Peyer's patch (tissue), 4 donors: Measurements from ENCODE around the gene CDS2. TPM values are rescaled to one million over a fixed set of nuclear protein-coding genes. Genes with fewer than 3 reads are reported as not detected.

ENCODE experiments used
- DNase-seq, 3 donors: peaks; one replicate each; pipeline ENCODE4 v3.0.0-alpha.2; 2017 to 2019
- H3K27ac ChIP-seq, 4 donors: fragments of 200-600 bp; sonication (generic); one replicate each; pipeline ENCODE4 v1.5.1; 2016 to 2019
- H3K27me3 ChIP-seq, 2 donors: fragments of 200-600 bp; sonication (generic); one replicate each; pipeline ENCODE4 v1.5.1; 2019
- H3K36me3 ChIP-seq, 3 donors: fragments of 200-600 bp; sonication (generic); one replicate each; pipeline ENCODE4 v1.5.1; 2016 to 2019
- H3K4me1 ChIP-seq, 4 donors: fragments of 200-600 bp; sonication (generic); one replicate each; pipeline ENCODE4 v1.5.1; 2016 to 2019
- H3K4me3 ChIP-seq, 4 donors: fragments of 200-600 bp; sonication (generic); 1 replicate in 3 of 4; 2 replicates in 1 of 4; pipeline ENCODE4 v1.5.1; 2016 to 2019; ENCODE audit warnings: mild to moderate bottlenecking in 1 of 4
- H3K9me3 ChIP-seq, 4 donors: fragments of 200-600 bp; sonication (generic); one replicate each; pipeline ENCODE4 v1.5.1; 2016 to 2019; ENCODE audit warnings: mild to moderate bottlenecking in 1 of 4
- CTCF ChIP-seq, 6 experiments: fragments of 450-650 bp in 4 of 6; fragments of 200-600 bp in 2 of 6; sonication (generic) in 1 of 6; IDR thresholded peaks; one replicate each; pipeline ENCODE4 v1.5.1; 2017 to 2019; ENCODE audit warnings: antibody characterized with exemption in 6 of 6, mild to moderate bottlenecking in 3 of 6, moderate library complexity in 1 of 6
- POLR2A ChIP-seq, 2 donors: fragments of 450-650 bp; IDR thresholded peaks; one replicate each; pipeline ENCODE4 v1.5.1; 2017; ENCODE audit warnings: antibody characterized with exemption in 2 of 2, mild to moderate bottlenecking in 2 of 2, moderate library complexity in 2 of 2
- total RNA-seq, 4 donors: library from RNA; depleted of rRNA; stranded (reverse); fragments of >200 nt; gene quantifications; one replicate each; pipeline ENCODE4 v1.1.0, GENCODE V29; 2016

Gene CDS2
- total RNA-seq, 4 donors from 2014 or later = 18.2 to 24.6 (median 22.2) TPM

- Histone ChIP-seq H3K9me3 (no peaks in the 10 kb centered on the region), H3K27ac (peak overlapping the region; percentile 93 to 98 (median 98)), H3K4me3 (peak overlapping the region; percentile 71 to 84 (median 78)), H3K36me3 (peaks cover 0 to 47% (median 0%) of the 10 kb centered on the region in 3 donors), H3K4me1 (peaks cover 0 to 36% (median 10%) of the 10 kb centered on the region in 4 donors), H3K27me3 (no peaks in the 10 kb centered on the region)
- DNase-seq = no peak
- no peak for TF ChIP-seq POLR2A (IDR thresholded peaks at IDR 0.05)
- no peak for TF ChIP-seq CTCF (IDR thresholded peaks at IDR 0.05)
These were observed 13.2 kb upstream of the CDS2 start for GRCh38 chr20:5113615-5113986.

DNA sequence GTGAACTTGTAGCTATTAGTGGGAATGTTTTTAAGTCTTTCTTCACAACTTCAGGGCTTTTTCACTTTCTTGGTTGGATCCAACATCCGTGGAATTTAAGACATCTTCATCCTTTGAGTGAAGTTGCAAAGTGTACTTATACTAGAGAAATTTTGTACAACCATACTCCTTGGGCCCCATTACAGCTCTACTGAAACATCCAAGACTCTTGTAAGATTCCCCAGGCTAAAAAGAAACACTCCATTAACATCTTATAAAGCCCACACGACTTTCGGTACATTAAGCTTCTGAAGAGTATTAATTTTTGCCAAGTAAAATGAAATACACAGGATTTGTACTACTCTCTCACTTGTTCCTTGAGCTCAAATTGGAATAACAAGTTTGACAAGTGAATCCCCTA, 12.4 kb upstream of the CDS2 start:
- peaks cover 0 to 39% (median 0%) of the 10 kb centered on the region in 3 donors for H3K36me3 ChIP-seq
- no peaks in the 10 kb centered on the region for H3K27me3 ChIP-seq
- H3K9me3 ChIP-seq = no peaks in the 10 kb centered on the region
- TF ChIP-seq CTCF (IDR thresholded peaks at IDR 0.05) = no peak
- H3K4me1 ChIP-seq = peaks cover 0 to 37% (median 14%) of the 10 kb centered on the region in 4 donors
- no peak overlapping the region for H3K4me3 ChIP-seq
- DNase-seq = no peak
- H3K27ac ChIP-seq = no peak overlapping the region

DNA sequence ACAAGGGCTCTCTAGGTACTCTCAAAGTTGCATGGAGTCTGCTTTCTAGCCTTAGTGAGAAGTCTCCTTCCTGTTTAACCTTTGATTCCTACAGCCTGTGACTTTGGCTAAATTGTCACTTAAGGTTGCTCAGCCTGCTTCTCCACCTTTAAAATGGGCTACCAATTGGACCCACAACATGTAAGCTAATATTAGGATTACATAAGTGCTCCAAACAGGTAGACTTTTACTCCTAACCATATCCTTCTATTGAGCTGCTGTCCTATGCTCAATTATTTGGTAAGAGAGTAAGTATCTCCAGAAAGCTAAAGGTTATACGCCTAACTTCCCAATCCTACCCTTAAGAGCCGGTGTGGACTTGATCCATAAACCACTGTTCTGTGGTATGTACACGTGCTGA, 9.9 kb upstream of the CDS2 start:
- no peaks in the 10 kb centered on the region for H3K27me3 ChIP-seq
- peaks cover 0 to 40% (median 13%) of the 10 kb centered on the region in 4 donors for H3K4me1 ChIP-seq
- no peaks in the 10 kb centered on the region for H3K9me3 ChIP-seq
- TF ChIP-seq CTCF (IDR thresholded peaks at IDR 0.05) = no peak
- TF ChIP-seq POLR2A (IDR thresholded peaks at IDR 0.05) = no peak
- H3K27ac ChIP-seq = no peak overlapping the region
- DNase-seq = no peak
- H3K36me3 ChIP-seq = peaks cover 0 to 29% (median 0%) of the 10 kb centered on the region in 3 donors
- H3K4me3 ChIP-seq = no peak overlapping the region

GRCh38 chr20:5118220-5119142, 8.3 kb upstream of the CDS2 start:
- Histone ChIP-seq H3K4me1 (peaks cover 0 to 36% (median 9%) of the 10 kb centered on the region in 4 donors), H3K9me3 (no peaks in the 10 kb centered on the region), H3K4me3 (peak overlapping the region; percentile 67 to 89 (median 76)), H3K36me3 (peaks cover 0 to 29% (median 0%) of the 10 kb centered on the region in 3 donors), H3K27me3 (no peaks in the 10 kb centered on the region), H3K27ac (peak overlapping the region in 3 of 4 donors; percentile 85 to 92 (median 91))
- TF ChIP-seq POLR2A (IDR thresholded peaks at IDR 0.05) (no peak), CTCF (IDR thresholded peaks at IDR 0.05) (no peak)
- DNase-seq = no peak

- peak overlapping the region; percentile 85 to 95 (median 92) for H3K27ac ChIP-seq
- H3K27me3 ChIP-seq = no peaks in the 10 kb centered on the region
- peaks cover 0 to 29% (median 0%) of the 10 kb centered on the region in 3 donors for H3K36me3 ChIP-seq
- peak overlapping the region; percentile 67 to 89 (median 76) for H3K4me3 ChIP-seq
- peaks cover 0 to 33% (median 8%) of the 10 kb centered on the region in 4 donors for H3K4me1 ChIP-seq
- no peak for DNase-seq
- TF ChIP-seq CTCF (IDR thresholded peaks at IDR 0.05) (no peak), POLR2A (IDR thresholded peaks at IDR 0.05) (no peak)
- no peaks in the 10 kb centered on the region for H3K9me3 ChIP-seq
These were observed 7.7 kb upstream of the CDS2 start for GRCh38 chr20:5119143-5119434.
